Activated T-helper 17 cell treated with anti-CD3 and anti-CD28 coated beads, Interleukin-2, amount 50 U/mL, for 72 hours (primary cell): Measurements from ENCODE around the gene DUOX2. TPM values are rescaled to one million over a fixed set of nuclear protein-coding genes. Genes with fewer than 3 reads are reported as not detected.
"Not testable (repeated sequence)": the region's sequence is repeated elsewhere in the genome, so short reads cannot be mapped to it uniquely, and the experiment has no call there.

Experiments
- ATAC-seq: fragments of 150-1000 bp; cut with Tn5 transposase; replicated peaks from 2 replicates; pipeline ENCODE4 v1.10.0; 2021; ENCODE audit warnings: mild to moderate bottlenecking, moderate library complexity
- H3K27ac Mint-ChIP-seq: one replicate; pipeline ENCODE4 v1.8.0; 2022; ENCODE audit warnings: mixed read lengths
- H3K27me3 Mint-ChIP-seq: one replicate; pipeline ENCODE4 v1.8.0; 2022; ENCODE audit warnings: mixed read lengths
- H3K36me3 Mint-ChIP-seq: one replicate; pipeline ENCODE4 v1.8.0; 2022; ENCODE audit warnings: low read depth, mild to moderate bottlenecking, mixed read lengths
- H3K4me1 Mint-ChIP-seq: one replicate; pipeline ENCODE4 v1.8.0; 2022; ENCODE audit warnings: mixed read lengths
- H3K4me3 Mint-ChIP-seq: one replicate; pipeline ENCODE4 v1.8.0; 2022; ENCODE audit warnings: mild to moderate bottlenecking, mixed read lengths
- H3K9me3 Mint-ChIP-seq: one replicate; pipeline ENCODE4 v1.8.0; 2022; ENCODE audit warnings: mixed read lengths
- total RNA-seq, 2 donors: library from RNA; stranded (reverse); gene quantifications; one replicate each; pipeline ENCODE4 v1.2.3, GENCODE V29; 2022

Gene DUOX2
- total RNA-seq, 2 donors from 2014 or later: 0.21 TPM; not detected in 1

- ATAC-seq, H3K4me1 Mint-ChIP-seq, H3K4me3 Mint-ChIP-seq, H3K9me3 Mint-ChIP-seq, H3K27me3 Mint-ChIP-seq, H3K36me3 Mint-ChIP-seq, H3K27ac Mint-ChIP-seq: not testable (repeated sequence)
Observed at GRCh38 chr15:45058690-45059675, 55.0 kb downstream of the DUOX2 start.

DNA sequence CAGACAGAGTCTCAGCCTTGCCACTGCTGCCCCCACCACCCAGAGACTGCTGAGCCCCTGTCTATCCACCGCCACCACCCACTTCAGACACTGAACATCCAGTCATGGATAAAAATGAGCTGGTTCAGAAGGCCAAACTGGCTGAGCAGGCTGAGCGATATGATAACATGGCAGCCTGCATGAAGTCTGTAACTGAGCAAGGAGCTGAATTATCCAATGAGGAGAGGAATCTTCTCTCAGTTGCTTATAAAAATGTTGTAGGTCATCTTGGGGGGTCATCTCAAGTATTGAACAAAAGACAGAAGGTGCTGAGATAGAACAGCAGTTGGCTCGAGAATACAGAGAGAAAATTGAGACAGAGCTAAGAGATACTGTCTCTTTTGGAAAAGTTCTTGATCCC, 61.3 kb downstream of the DUOX2 start:
- peaks cover 52% of the 10 kb centered on the region for H3K36me3 Mint-ChIP-seq
- H3K4me3 Mint-ChIP-seq, H3K27ac Mint-ChIP-seq: not testable (repeated sequence)

GRCh38 chr15:45050587-45050986, 63.4 kb downstream of the DUOX2 start:
- no peak for ATAC-seq
- Mint-ChIP-seq H3K27ac (no peak overlapping the region), H3K4me1 (no peaks in the 10 kb centered on the region), H3K9me3 (no peaks in the 10 kb centered on the region), H3K36me3 (peaks cover 55% of the 10 kb centered on the region), H3K4me3 (no peak overlapping the region), H3K27me3 (no peaks in the 10 kb centered on the region)

More for the DNA sequence above, 61.3 kb downstream of the DUOX2 start:
- not testable (repeated sequence) for H3K27me3 Mint-ChIP-seq, H3K9me3 Mint-ChIP-seq, ATAC-seq, H3K4me1 Mint-ChIP-seq

GRCh38 chr15:45048794-45049631, 65.0 kb downstream of the DUOX2 start:
- Mint-ChIP-seq H3K9me3 (no peaks in the 10 kb centered on the region), H3K36me3 (peaks cover 65% of the 10 kb centered on the region), H3K4me3 (no peak overlapping the region), H3K27ac (no peak overlapping the region), H3K4me1 (no peaks in the 10 kb centered on the region), H3K27me3 (no peaks in the 10 kb centered on the region)
- no peak for ATAC-seq

GRCh38 chr15:45048449-45048793, 65.6 kb downstream of the DUOX2 start:
- ATAC-seq, H3K4me1 Mint-ChIP-seq, H3K4me3 Mint-ChIP-seq, H3K27me3 Mint-ChIP-seq, H3K9me3 Mint-ChIP-seq, H3K27ac Mint-ChIP-seq: not testable (repeated sequence)
- peaks cover 64% of the 10 kb centered on the region for H3K36me3 Mint-ChIP-seq

DNA sequence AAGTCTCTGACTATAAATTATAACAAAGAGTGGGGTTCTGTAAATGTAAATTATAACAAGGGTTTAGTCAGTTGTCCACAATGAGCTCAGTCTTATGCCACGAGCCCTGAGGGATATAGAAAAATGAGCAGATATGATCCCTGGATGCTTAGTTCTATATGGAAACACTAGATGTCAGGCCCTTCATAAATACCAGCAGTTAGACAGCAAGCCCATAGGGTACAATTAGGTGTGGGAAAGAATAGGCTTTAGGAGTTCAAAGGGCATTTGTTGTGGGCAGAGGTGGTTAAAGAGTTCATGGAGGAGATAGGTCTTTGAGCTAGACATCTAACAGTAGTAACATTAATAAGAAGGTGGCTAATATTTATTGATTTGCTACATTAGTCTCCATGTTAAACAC, 69.7 kb downstream of the DUOX2 start:
- not testable (repeated sequence) for H3K27ac Mint-ChIP-seq, H3K4me3 Mint-ChIP-seq, ATAC-seq, H3K27me3 Mint-ChIP-seq, H3K9me3 Mint-ChIP-seq, H3K4me1 Mint-ChIP-seq
- peaks cover 28% of the 10 kb centered on the region for H3K36me3 Mint-ChIP-seq

DNA sequence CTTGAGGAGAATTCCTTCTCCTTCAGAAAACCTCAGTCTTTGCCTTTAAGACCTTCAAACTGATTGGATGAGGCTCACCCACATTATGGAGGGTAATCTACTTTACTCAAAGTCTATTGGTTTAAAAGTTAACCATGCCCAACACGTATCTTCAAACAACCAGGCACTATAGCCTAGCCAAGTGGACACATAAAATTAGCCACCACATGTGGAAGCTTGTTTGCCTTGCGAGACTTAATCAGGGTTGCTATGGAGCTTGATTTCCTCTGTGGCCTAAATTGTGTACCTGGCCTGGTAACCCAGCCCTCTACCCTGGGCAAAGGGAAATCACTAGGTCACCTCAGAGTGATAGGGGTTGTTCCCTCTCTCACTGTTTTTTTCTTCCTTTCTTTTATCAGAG, 71.1 kb downstream of the DUOX2 start:
- not testable (repeated sequence) for H3K27me3 Mint-ChIP-seq, H3K27ac Mint-ChIP-seq, ATAC-seq, H3K4me3 Mint-ChIP-seq, H3K4me1 Mint-ChIP-seq, H3K9me3 Mint-ChIP-seq
- H3K36me3 Mint-ChIP-seq: peaks cover 14% of the 10 kb centered on the region

Other genes with a start within 250 kb of the DUOX2 start
- gene TERB2, start 157.5 kb downstream of the DUOX2 start, total RNA-seq: not detected
- gene SORD, start 91.0 kb downstream of the DUOX2 start, total RNA-seq: 10 to 100 TPM; 15.2 to 15.6 TPM
- gene DUOXA2, start 154 bp upstream of the DUOX2 start, total RNA-seq: under 1 TPM in 1 of 2 donors, not detected in 1; 0.13 TPM
- gene DUOXA1, start 15.7 kb upstream of the DUOX2 start, total RNA-seq: under 1 TPM in 1 of 2 donors, not detected in 1; 0.58 TPM
- under 1 TPM; 0.06 to 0.42 TPM for gene DUOX1, start 15.8 kb upstream of the DUOX2 start, total RNA-seq
- gene SHF, start 73.8 kb upstream of the DUOX2 start, total RNA-seq: 100 to 1,000 TPM in 1 of 2 donors, 1 to 10 TPM in 1; 2.7 to 111 TPM
- gene SLC28A2, start 138.1 kb upstream of the DUOX2 start, total RNA-seq: not detected